B cell (primary cell): Measurements from ENCODE around the gene RHCE.

Source experiments
- EZH2 ChIP-seq: IDR thresholded peaks from 2 replicates; pipeline ENCODE4 v1.6.1; 2012; ENCODE audit warnings: borderline replicate concordance, low read depth, mild to moderate bottlenecking, moderate library complexity, low read length; ENCODE audit not compliant: insufficient read depth, poor library complexity, severe bottlenecking
- TF ChIP-seq, protein P1 (sequence below): fragments of 200-600 bp; IDR thresholded peaks from one replicate; pipeline ENCODE4 v1.8.0; 2022; ENCODE audit warnings: antibody characterized with exemption, mild to moderate bottlenecking

DNA sequence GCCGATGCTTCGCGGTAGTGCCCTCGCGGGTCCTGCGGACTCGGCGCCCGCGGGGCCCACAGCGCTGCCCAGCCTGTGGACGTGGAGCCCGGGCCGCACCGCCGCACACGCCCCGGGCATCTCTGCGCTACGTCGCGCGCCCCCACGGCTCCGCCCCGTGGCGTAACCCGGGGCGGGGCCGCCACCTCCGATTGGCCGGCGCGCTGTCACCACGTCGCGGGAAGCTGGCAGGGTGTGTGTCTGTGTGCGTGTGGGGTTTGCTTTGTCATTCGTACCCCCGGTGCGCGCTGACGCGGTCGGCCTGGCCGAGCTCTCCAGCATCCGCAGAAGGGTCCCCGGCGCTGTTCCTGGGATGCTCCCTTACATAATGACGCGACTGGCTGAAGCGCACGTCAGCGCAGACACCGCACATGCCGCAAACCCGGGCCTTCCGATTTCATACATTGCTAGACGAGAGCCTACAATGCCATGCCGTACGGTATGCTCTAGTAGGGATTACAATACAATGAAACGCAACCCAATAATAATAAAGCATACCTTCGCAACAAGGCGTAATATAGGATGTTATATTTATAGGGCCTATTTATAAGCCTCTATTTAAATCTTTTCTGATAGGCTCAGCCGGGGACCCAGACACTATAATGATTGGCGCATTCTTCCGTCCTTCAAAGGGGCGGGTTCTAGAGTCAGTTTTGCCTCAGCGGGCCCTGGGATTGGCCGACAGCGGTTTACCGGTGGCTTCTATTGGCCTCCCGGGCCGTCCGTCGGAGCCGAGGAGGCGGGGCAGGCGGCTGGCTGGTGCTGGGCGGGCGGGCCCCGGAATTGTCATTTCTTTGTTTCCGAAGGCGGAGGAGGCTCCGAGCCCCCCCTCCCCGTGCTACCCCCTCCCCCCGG lies 9.7 kb upstream of the RHCE start, which contains the start of gene MACO1:
- TF ChIP-seq, protein P1, sequence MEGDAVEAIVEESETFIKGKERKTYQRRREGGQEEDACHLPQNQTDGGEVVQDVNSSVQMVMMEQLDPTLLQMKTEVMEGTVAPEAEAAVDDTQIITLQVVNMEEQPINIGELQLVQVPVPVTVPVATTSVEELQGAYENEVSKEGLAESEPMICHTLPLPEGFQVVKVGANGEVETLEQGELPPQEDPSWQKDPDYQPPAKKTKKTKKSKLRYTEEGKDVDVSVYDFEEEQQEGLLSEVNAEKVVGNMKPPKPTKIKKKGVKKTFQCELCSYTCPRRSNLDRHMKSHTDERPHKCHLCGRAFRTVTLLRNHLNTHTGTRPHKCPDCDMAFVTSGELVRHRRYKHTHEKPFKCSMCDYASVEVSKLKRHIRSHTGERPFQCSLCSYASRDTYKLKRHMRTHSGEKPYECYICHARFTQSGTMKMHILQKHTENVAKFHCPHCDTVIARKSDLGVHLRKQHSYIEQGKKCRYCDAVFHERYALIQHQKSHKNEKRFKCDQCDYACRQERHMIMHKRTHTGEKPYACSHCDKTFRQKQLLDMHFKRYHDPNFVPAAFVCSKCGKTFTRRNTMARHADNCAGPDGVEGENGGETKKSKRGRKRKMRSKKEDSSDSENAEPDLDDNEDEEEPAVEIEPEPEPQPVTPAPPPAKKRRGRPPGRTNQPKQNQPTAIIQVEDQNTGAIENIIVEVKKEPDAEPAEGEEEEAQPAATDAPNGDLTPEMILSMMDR, result no peak
- TF ChIP-seq EZH2, result no peak
